ENCODE data around the gene LTBP1.

DNA sequence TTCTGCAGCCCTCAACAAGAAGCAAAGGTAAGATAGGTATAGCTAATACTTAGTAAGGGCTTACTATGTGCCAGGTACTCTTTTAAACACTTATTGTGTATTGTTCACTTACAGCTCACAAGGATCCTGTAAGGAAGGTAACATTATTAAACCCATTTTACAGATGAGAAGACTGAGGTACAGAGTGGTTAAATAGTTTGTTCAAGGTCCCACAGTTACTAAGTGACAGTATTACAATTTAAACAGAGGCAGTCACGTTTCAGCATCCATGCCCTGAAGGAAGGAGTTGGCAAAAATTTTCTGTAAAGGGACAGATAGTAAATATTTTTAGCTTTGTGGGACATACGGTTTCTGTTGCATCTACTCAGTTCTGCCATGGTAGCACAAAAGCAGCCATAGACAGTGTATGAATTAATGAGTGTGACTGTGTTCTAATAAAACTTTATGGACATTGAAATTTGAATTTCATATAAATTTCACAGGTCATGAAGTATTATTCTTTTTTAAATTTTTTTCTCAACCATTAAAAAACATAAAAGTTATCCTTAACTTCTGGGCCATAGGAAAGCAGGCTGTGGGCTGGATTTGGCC lies 75.7 kb downstream of the LTBP1 start:
- TF ChIP-seq, protein P1, sequence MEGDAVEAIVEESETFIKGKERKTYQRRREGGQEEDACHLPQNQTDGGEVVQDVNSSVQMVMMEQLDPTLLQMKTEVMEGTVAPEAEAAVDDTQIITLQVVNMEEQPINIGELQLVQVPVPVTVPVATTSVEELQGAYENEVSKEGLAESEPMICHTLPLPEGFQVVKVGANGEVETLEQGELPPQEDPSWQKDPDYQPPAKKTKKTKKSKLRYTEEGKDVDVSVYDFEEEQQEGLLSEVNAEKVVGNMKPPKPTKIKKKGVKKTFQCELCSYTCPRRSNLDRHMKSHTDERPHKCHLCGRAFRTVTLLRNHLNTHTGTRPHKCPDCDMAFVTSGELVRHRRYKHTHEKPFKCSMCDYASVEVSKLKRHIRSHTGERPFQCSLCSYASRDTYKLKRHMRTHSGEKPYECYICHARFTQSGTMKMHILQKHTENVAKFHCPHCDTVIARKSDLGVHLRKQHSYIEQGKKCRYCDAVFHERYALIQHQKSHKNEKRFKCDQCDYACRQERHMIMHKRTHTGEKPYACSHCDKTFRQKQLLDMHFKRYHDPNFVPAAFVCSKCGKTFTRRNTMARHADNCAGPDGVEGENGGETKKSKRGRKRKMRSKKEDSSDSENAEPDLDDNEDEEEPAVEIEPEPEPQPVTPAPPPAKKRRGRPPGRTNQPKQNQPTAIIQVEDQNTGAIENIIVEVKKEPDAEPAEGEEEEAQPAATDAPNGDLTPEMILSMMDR (CRISPR knock-in tag; IDR thresholded peaks at IDR 0.05) = no peak
- TF ChIP-seq, protein P2, sequence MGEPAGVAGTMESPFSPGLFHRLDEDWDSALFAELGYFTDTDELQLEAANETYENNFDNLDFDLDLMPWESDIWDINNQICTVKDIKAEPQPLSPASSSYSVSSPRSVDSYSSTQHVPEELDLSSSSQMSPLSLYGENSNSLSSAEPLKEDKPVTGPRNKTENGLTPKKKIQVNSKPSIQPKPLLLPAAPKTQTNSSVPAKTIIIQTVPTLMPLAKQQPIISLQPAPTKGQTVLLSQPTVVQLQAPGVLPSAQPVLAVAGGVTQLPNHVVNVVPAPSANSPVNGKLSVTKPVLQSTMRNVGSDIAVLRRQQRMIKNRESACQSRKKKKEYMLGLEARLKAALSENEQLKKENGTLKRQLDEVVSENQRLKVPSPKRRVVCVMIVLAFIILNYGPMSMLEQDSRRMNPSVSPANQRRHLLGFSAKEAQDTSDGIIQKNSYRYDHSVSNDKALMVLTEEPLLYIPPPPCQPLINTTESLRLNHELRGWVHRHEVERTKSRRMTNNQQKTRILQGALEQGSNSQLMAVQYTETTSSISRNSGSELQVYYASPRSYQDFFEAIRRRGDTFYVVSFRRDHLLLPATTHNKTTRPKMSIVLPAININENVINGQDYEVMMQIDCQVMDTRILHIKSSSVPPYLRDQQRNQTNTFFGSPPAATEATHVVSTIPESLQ (CRISPR knock-in tag; conservative IDR thresholded peaks at IDR 0.05) = no peak
- TF ChIP-seq NPAS2 (CRISPR knock-in tag; IDR thresholded peaks at IDR 0.05; ENCODE audit: borderline replicate concordance) (no peak), ZNF530 (CRISPR knock-in tag; IDR thresholded peaks at IDR 0.05; ENCODE audit: low read depth) (no peak), CEBPG (CRISPR knock-in tag; IDR thresholded peaks at IDR 0.05) (no peak), ATF1 (CRISPR knock-in tag; IDR thresholded peaks at IDR 0.05) (no peak)

All from HepG2 (cell line).